ENCODE data around the gene NELL2. TPM values are rescaled to one million over a fixed set of nuclear protein-coding genes. Genes with fewer than 3 reads are reported as not detected.

NELL2 gene
- total and polyA plus RNA-seq, 10 of the 15 experiments (the other 5 are each of a cell fraction or from before 2014, with no cell fraction given) = 0.27 to 2.3 (median 0.76) TPM

GRCh38 chr12:44563486-44563885, 312.6 kb downstream of the NELL2 start:
- Histone ChIP-seq H4K20me1 (ENCODE audit: control insufficient read depth, insufficient read depth) (no peaks in the 10 kb centered on the region), H3K9me3 (replicated peaks; ENCODE audit: control insufficient read depth, insufficient read depth, low read length) (no peaks in the 10 kb centered on the region), H3K27me3 (replicated peaks in 1 of 2; ENCODE audit: control insufficient read depth in 2 of 2, insufficient read depth in 2 of 2, low read length in 1 of 2) (no peaks in the 10 kb centered on the region), H3K4me1 (ENCODE audit: control insufficient read depth, insufficient read depth, low read length) (no peaks in the 10 kb centered on the region), H3K27ac (ENCODE audit: control insufficient read depth, insufficient read depth) (no peak overlapping the region), H3K4me3 (no peak overlapping the region), H3K4me2 (ENCODE audit: control insufficient read depth, insufficient read depth) (no peak overlapping the region), H3K36me3 (ENCODE audit: control insufficient read depth in 2 of 2, insufficient read depth in 2 of 2, low read length in 1 of 2) (no peaks in the 10 kb centered on the region), H3K9ac (ENCODE audit: control insufficient read depth, insufficient read depth, low read length) (no peak overlapping the region), H2AFZ (ENCODE audit: control insufficient read depth, low read depth, low read length) (no peak overlapping the region), H3K79me2 (ENCODE audit: control insufficient read depth, insufficient read depth, low read length) (no peaks in the 10 kb centered on the region)
- FAIRE-seq (no peak), DNase-seq (ENCODE audit: low read depth, low spot score) (no peak), ATAC-seq (no peak)
- RAD21 ChIA-PET (ENCODE audit: unreplicated experiment) = no interaction called here
- POLR2A ChIA-PET = no interaction called here
- CTCF ChIA-PET = no interaction called here
- SMC1A ChIA-PET (ENCODE audit: uncharacterized antibody, unreplicated experiment) = interaction anchor here (1.0 to 1.3 kb wide), 2 partner anchors 9 to 17 kb away, joined by 3 to 4 read pairs; no protein-coding TSS in a partner anchor
- 77% methylated on average over 4 of the region's 4 CpGs for WGBS (ENCODE audit: insufficient coverage, insufficient replicate concordance, low lambda C conversion rate, missing lambda C conversion rate)
- intact Hi-C loops (cut with micrococcal nuclease; ENCODE audit: unreplicated experiment) (no loop called here), in situ Hi-C loops (cut with MboI) (no loop called here)
- TF ChIP-seq NR2C2 (IDR thresholded peaks at IDR 0.05; ENCODE audit: borderline replicate concordance, control insufficient read depth, insufficient read length, low read depth) = no peak
- TF ChIP-seq HDGF (IDR thresholded peaks at IDR 0.05) = no peak
- TF ChIP-seq ZNF274 (IDR thresholded peaks at IDR 0.05; ENCODE audit: insufficient read depth, insufficient read length) = no peak
- no peak for TF ChIP-seq WRNIP1 (IDR thresholded peaks at IDR 0.05; ENCODE audit: borderline replicate concordance, low read depth, low read length)
- TF ChIP-seq TCF12 (IDR thresholded peaks at IDR 0.05; ENCODE audit: low read depth, low read length) = no peak
- no peak for TF ChIP-seq BCL11A (IDR thresholded peaks at IDR 0.05; ENCODE audit: low read depth, low read length)
- TF ChIP-seq PRDM15 (CRISPR knock-in tag; IDR thresholded peaks at IDR 0.05) = no peak
- TF ChIP-seq E2F4 (IDR thresholded peaks at IDR 0.05; ENCODE audit: low read depth, low read length) = no peak
- BruUV-seq (replicated peaks) = no TSS peak
